Keratinocyte (primary cell): ENCODE data around the gene DNAH11. TPM values are rescaled to one million over a fixed set of nuclear protein-coding genes. Genes with fewer than 3 reads are reported as not detected.

Experiments used
- DNase-seq: peaks from one replicate; pipeline ENCODE4 v3.0.0-alpha.2; 2011; ENCODE audit warnings: low read depth, missing footprints, low spot score
- FAIRE-seq: peaks from 2 replicates; lab custom pipeline; 2011; peaks lifted over from hg19 to GRCh38; lab: Jason Lieb, UNC
- H2AFZ ChIP-seq: 2 replicates; pipeline ENCODE4 v1.6.0; 2012; ENCODE audit warnings: low read length, control low read depth, inconsistent platforms; ENCODE audit not compliant: control insufficient read depth
- H3K27ac ChIP-seq: 2 replicates; pipeline ENCODE4 v1.5.1; 2011; ENCODE audit warnings: low read length; ENCODE audit not compliant: control insufficient read depth, insufficient read depth
- H3K27me3 ChIP-seq: 3 replicates; pipeline ENCODE4 v1.6.0; 2011; ENCODE audit warnings: low read length; ENCODE audit not compliant: control insufficient read depth, insufficient read depth; ENCODE audit errors: extremely low read depth
- H3K36me3 ChIP-seq, 2 experiments: 2 replicates in 1 of 2; 3 replicates in 1 of 2; pipeline ENCODE4 v1.5.1; 2011; ENCODE audit warnings: low read length in 2 of 2, mild to moderate bottlenecking in 1 of 2; ENCODE audit not compliant: control insufficient read depth in 2 of 2, insufficient read depth in 2 of 2; ENCODE audit errors: extremely low read depth in 1 of 2
- H3K4me1 ChIP-seq: 3 replicates; pipeline ENCODE4 v1.5.1; 2011; ENCODE audit warnings: low read length; ENCODE audit not compliant: control insufficient read depth, insufficient read depth; ENCODE audit errors: extremely low read depth
- H3K4me2 ChIP-seq: 3 replicates; pipeline ENCODE4 v1.6.0; 2011; ENCODE audit warnings: low read depth, low read length; ENCODE audit not compliant: control insufficient read depth, insufficient read depth; ENCODE audit errors: extremely low read depth
- H3K4me3 ChIP-seq, 3 experiments: fragments of 200-600 bp in 1 of 3; sonication (generic) in 1 of 3; 2 replicates in 2 of 3; 3 replicates in 1 of 3; pipeline ENCODE4 v1.5.1; 2011 to 2016; ENCODE audit warnings: low read length in 3 of 3, mild to moderate bottlenecking in 3 of 3, control low read depth in 2 of 3, inconsistent platforms in 1 of 3, low read depth in 1 of 3, mixed read lengths in 1 of 3, mixed run types in 1 of 3, moderate library complexity in 1 of 3; ENCODE audit not compliant: control insufficient read depth in 2 of 3, insufficient read depth in 2 of 3; ENCODE audit errors: extremely low read depth in 1 of 3
- H3K79me2 ChIP-seq: 2 replicates; pipeline ENCODE4 v1.6.0; 2012; ENCODE audit warnings: low read length; ENCODE audit not compliant: control insufficient read depth, insufficient read depth
- H3K9ac ChIP-seq: 3 replicates; pipeline ENCODE4 v1.6.0; 2011; ENCODE audit warnings: low read length; ENCODE audit not compliant: control insufficient read depth, insufficient read depth; ENCODE audit errors: extremely low read depth
- H3K9me1 ChIP-seq: 3 replicates; pipeline ENCODE4 v1.6.0; 2011; ENCODE audit warnings: low read length; ENCODE audit not compliant: control insufficient read depth, insufficient read depth; ENCODE audit errors: extremely low read depth
- H3K9me3 ChIP-seq: 2 replicates; pipeline ENCODE4 v1.5.1; 2012; ENCODE audit warnings: low read depth, low read length; ENCODE audit not compliant: control insufficient read depth
- H4K20me1 ChIP-seq: 3 replicates; pipeline ENCODE4 v1.6.0; 2011; ENCODE audit warnings: low read length; ENCODE audit not compliant: control insufficient read depth, insufficient read depth; ENCODE audit errors: extremely low read depth
- CTCF ChIP-seq, 3 experiments: IDR thresholded peaks in 1 of 3; conservative IDR thresholded peaks in 1 of 3; optimal IDR thresholded peaks in 1 of 3; 2 replicates in 2 of 3; 3 replicates in 1 of 3; pipeline versions ENCODE3 to v1.5.1; 2011; ENCODE audit warnings: low read length in 3 of 3, mild to moderate bottlenecking in 3 of 3, moderate library complexity in 2 of 3, control low read depth in 1 of 3, inconsistent platforms in 1 of 3; ENCODE audit not compliant: insufficient read depth in 2 of 3; ENCODE audit errors: extremely low read depth in 1 of 3
- EZH2 ChIP-seq: IDR thresholded peaks from one replicate; pipeline ENCODE4 v1.6.1; 2012; ENCODE audit warnings: inconsistent platforms, mild to moderate bottlenecking, low read length, moderate library complexity
- dilution Hi-C: fragments of 300-500 bp; cut with MboI; formaldehyde crosslinking; loops from one replicate; pipeline ENCODE4 v1.7.0; 2020; ENCODE audit warnings: low sequenced_read_pairs; ENCODE audit not compliant: extremely low pct_ligation_motif_present
- polyA plus RNA-seq, 5 experiments: library from polyadenylated mRNA; depleted of rRNA in 3 of 5; stranded (reverse) in 3 of 5; stranded (forward) in 1 of 5; unstranded in 1 of 5; fragments of >200 nt; gene quantifications; 1 replicate in 1 of 5; 2 replicates in 3 of 5; 3 replicates in 1 of 5; pipeline versions ENCODE4 v1.2.1 to v1.2.3, GENCODE V29; 2011 to 2012; ENCODE audit warnings: missing spikeins in 2 of 5, low read depth in 1 of 5, low replicate concordance in 1 of 5

DNAH11 gene
- polyA plus RNA-seq, 1 donor (not counting 4 experiments of a cell fraction or from before 2014, with no cell fraction given), result 0.21 TPM

GRCh38 chr7:21754963-21755362, 212.1 kb downstream of the DNAH11 start:
- TF ChIP-seq CTCF (optimal IDR thresholded peaks at IDR 0.05 in 1 of 3, IDR thresholded peaks at IDR 0.05 in 1 of 3, conservative IDR thresholded peaks at IDR 0.05 in 1 of 3; ENCODE audit: extremely low read depth in 1 of 3, insufficient read depth in 2 of 3, low read length in 3 of 3), result no peak
- no peak overlapping the region for H3K4me3 ChIP-seq
- no peak overlapping the region for H3K9ac ChIP-seq
- no peaks in the 10 kb centered on the region for H3K27me3 ChIP-seq
- H3K4me2 ChIP-seq, result no peak overlapping the region
- H2AFZ ChIP-seq, result no peak overlapping the region
- dilution Hi-C loops, result no loop called here
- no peak for DNase-seq
- no peaks in the 10 kb centered on the region for H3K4me1 ChIP-seq
- H3K27ac ChIP-seq, result no peak overlapping the region
- H3K9me3 ChIP-seq, result no peaks in the 10 kb centered on the region
- FAIRE-seq, result no peak
- no peaks in the 10 kb centered on the region for H3K79me2 ChIP-seq
- no peaks in the 10 kb centered on the region for H3K9me1 ChIP-seq
- H4K20me1 ChIP-seq, result no peaks in the 10 kb centered on the region
- H3K36me3 ChIP-seq, result no peaks in the 10 kb centered on the region

GRCh38 chr7:21757537-21758282, 214.9 kb downstream of the DNAH11 start:
- TF ChIP-seq EZH2 (no peak), CTCF (optimal IDR thresholded peaks at IDR 0.05 in 1 of 3, IDR thresholded peaks at IDR 0.05 in 1 of 3, conservative IDR thresholded peaks at IDR 0.05 in 1 of 3; ENCODE audit: extremely low read depth in 1 of 3, insufficient read depth in 2 of 3, low read length in 3 of 3) (no peak)
- Histone ChIP-seq H3K27ac (no peak overlapping the region), H4K20me1 (no peaks in the 10 kb centered on the region), H3K9ac (no peak overlapping the region), H3K4me1 (no peaks in the 10 kb centered on the region), H3K4me3 (no peak overlapping the region), H3K79me2 (no peaks in the 10 kb centered on the region), H3K9me1 (no peaks in the 10 kb centered on the region), H3K4me2 (no peak overlapping the region), H3K9me3 (no peaks in the 10 kb centered on the region), H2AFZ (no peak overlapping the region), H3K36me3 (no peaks in the 10 kb centered on the region), H3K27me3 (no peaks in the 10 kb centered on the region)
- dilution Hi-C loops, result no loop called here
- DNase-seq (no peak), FAIRE-seq (no peak)
